ENCODE measurements around the gene FRMD1.

DNA sequence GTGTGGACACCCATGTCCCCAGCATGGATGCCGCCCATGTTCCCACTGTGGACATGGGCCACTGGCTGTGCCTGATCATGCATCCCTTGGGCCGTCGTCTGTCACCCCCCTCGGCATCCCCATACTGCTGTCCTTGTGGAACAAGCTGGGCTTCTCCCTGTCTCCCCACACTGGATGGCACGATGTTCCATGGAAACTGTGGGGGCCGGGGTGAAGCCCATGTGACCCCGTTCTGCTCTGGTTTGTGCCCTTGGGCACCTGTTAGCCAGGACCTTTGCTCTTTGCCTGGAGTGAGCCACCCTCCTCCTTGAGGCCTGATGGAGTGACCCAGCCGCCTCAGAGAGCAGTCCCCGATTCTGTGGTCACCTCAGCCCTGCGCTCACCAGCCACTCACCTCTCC is 7.6 kb upstream of the FRMD1 start:
- TF ChIP-seq GATA3 (IDR thresholded peaks at IDR 0.05; ENCODE audit: low read depth, low read length): no peak
- no peak for TF ChIP-seq GATA2 (IDR thresholded peaks at IDR 0.05; ENCODE audit: low read depth, low read length)

Data from SH-SY5Y (cell line).